Islet of Langerhans (tissue), 1 donor: ENCODE measurements around the gene SEC14L1.
"Not testable (repeated sequence)": the region's sequence is repeated elsewhere in the genome, so short reads cannot be mapped to it uniquely, and the experiment has no call there.

ENCODE experiments used
- FAIRE-seq: peaks from one replicate; lab custom pipeline; 2011; peaks lifted over from hg19 to GRCh38; lab: Jason Lieb, UNC

Gene SEC14L1

DNA sequence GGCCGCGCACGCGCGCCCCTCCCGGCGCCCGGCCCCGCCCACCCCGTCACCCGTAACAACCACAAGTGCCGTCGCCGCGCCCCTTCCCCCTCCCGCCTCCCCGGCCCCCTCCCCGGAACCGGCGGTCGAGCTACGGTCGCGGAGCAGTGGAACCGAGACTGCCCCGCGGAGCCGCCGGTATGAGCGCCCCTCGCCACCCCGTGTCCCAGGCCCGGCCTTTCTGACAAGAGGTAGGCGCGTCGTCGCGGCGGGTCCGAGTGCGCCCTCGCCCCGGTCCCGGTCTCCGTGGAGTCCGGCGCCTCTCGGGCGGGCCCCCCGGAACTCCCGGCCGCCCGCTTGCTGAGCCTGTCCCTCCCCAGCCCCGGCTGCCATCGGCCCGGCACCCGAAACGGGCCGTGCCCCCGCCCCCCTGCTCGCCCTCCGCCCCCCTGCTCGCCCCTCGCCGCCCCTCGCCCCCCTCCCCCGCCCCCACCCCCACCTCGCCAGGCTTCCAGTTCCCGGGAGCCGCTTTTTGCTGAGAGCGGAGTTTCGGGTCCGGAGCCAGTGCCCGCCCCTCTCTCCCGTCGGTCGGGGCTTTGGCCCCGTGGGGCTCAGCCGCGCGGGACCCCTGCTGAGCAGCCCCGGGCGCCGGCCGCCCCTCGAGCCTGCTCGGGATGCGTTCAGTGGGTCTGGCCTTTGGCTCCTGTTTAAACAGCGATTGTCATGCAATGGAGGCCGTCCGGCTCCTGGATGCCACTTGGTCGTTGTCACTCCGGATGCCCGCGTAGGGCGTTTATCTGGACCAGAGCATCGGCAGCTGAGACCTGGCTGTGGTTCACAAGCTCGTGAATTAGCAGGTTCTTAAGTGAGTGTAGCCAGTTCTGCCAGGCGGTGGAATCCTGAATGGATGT lies at the start of gene SEC14L1:
Gene SEC14L1, plus strand, starts transcription at position 92 of the 890 bp plus-strand sequence. CDS start 2,628 bp downstream, outside the sequence.
- FAIRE-seq = no peak

GRCh38 chr17:77092025-77092424 lies 48.7 kb upstream of the SEC14L1 start:
- FAIRE-seq = no peak

DNA sequence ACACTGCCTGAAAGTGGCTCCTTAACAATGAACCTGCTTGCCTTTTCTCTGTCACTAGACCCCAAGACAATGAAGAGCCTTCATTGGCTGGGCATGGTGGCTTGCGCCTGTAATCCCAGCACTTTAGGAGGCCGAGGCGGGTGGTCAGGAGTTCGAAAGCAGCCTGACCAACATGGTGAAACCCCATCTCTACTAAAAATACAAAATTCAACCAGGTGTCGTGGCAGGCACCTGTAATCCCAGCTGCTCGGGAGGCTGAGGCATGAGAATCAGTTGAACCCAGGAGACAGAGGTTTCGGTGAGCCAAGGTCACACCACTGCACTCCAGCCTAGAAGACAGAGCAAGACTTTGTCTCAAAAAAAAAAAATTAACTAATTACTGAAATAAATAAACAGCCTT lies 45.3 kb upstream of the SEC14L1 start:
- FAIRE-seq = no peak

- peak; percentile 49 for FAIRE-seq
These were observed 44.1 kb upstream of the SEC14L1 start for GRCh38 chr17:77096570-77097214.

DNA sequence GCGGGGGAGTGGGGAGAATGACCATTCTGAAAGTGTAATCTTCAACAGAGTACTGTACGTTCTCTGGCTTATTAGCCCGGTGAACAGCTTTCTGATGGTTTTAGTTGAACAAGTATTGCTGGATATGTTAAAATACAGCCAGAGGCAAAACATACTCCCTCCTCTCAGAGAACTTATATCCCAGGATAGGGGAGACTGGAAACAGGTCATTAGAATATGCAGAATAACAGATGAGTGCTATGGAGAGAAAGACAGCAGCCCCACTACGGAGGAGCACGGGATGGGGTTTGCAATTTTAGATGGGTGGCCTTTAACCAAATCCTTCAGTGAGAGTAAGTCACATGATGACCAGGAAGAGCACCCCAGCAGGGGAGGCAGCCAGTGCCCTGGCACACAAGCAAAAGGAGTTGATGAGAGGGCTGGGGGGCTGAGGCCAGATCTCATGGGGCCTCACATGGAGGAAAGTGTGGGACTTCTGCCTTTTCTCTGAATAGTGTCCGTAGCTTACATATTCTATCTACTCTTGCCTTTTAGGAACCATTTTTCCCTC lies 43.1 kb upstream of the SEC14L1 start:
- no peak for FAIRE-seq

GRCh38 chr17:77098884-77099545 lies 41.8 kb upstream of the SEC14L1 start:
- peak; percentile 94 for FAIRE-seq

DNA sequence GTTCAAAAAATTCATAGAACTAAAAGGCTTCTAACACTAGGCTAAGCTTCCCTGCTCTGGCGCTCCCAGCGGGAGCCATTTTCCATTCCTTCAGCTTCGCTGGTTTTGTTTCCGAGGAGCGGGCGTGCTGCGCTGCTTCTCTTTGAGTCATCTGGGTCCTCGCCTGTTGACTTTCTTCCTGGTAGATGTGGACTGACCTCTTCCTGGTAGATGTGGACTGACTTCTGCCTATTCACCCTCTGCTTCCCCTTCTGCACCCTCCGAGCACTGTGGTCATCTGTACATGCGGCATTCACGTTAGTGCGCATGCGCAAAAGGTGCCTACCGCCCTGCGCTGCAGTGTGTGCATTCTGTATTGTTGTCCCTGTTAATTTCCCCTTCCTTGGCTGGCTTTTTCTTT lies 40.8 kb upstream of the SEC14L1 start:
- no peak for FAIRE-seq

- no peak for FAIRE-seq
These were observed 39.0 kb upstream of the SEC14L1 start for GRCh38 chr17:77101521-77102410.

DNA sequence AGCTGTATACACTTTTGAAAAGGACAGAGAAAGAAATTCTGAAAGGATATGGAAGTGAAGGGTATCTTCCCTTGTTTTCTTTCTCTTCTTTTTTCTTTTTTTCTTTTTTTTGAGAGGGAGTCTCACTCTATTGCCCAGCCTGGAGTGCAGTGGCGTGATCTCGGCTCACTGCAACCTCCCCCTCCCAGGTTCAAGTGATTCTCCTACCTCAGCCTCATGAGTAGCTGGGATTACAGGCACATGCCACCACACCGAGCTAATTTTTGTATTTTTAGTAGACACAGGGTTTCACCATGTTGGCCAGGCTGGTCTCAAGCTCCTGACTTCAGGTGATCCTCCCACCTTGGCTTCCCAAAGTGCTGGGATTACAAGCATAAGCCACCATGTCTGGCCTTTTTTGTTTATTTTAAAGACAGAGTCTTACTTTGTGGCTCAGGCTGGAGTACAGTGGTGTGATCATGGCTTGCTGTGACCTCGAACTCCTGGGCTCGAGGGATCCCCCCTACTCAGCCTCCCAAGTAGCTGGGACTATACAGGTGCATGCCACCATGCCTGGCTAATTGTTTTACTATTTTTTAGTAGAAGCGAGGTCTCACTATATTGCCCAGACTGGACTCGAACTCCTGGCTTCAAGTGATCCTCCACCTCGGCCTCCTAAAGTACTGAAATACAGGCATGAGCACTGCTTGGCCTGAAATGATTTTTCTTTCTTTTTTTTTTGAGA lies 38.2 kb upstream of the SEC14L1 start:
- FAIRE-seq = not testable (repeated sequence)

- no peak for FAIRE-seq
These were observed 35.1 kb upstream of the SEC14L1 start for GRCh38 chr17:77105706-77106105.

DNA sequence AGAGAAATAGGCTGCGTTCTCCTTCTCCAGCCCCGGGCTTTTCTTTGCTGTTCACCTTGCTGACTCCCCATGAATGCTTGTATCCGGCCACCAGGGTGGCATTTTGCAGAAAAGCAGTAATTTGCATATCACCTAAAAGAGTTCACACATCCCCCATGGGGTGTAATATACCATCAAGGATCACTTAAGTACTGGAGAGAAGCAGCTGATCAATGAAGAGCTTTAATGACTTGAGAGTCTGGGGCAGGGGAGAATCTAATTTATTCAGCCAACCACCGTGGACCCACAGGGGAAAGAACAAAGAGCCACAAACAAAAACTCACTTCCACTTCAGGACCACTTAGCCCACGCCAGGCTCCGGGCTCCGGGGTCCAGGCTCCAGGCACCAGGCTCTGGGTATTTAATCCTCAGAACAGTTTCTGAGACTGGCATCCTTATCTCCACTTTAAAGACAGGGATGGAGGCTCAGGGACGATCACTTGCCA lies 33.9 kb upstream of the SEC14L1 start:
- FAIRE-seq = no peak

DNA sequence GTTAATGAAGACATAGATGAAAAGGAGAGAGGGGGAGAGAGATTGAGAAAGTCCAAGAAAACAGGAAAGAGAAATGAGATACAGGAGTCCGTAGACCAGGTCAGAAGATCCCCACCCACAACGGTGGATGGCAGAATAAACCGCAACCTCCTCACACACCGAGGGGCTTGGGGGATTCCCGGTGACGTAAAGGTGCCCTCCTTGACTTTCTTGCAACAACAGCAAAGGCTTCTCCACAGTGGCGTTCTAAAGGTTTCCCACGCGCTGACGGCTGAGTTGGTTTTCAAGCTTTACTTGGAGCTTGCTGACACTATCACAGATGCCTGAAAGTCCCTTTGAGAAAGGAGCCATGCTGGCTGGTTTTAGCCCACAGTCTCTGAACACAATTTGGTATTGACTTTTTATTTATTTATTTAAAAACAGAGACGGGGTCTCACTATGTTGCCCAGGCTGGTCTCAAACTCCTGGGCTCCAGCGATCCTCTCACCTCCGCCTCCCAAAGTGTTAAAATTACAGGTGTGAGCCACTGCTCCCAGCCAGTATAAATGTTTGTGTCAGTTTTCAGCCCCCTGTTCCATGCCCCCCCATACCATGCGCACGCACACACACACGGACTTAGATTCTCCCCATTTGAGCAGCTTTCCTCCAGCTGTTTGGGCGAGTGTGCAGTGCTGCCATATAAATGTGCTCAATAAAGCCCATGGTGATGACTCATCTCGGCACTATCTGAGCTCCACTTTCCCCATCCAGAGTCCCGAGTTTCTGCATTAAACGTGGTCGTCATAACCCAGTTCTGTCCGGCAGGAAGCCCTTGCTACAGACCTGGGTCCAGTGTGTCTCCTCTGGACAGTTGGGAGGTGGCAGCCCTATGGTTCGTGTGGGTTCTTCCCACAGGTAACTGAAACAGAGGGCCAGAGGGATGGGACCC lies 33.0 kb upstream of the SEC14L1 start:
- FAIRE-seq = no peak

DNA sequence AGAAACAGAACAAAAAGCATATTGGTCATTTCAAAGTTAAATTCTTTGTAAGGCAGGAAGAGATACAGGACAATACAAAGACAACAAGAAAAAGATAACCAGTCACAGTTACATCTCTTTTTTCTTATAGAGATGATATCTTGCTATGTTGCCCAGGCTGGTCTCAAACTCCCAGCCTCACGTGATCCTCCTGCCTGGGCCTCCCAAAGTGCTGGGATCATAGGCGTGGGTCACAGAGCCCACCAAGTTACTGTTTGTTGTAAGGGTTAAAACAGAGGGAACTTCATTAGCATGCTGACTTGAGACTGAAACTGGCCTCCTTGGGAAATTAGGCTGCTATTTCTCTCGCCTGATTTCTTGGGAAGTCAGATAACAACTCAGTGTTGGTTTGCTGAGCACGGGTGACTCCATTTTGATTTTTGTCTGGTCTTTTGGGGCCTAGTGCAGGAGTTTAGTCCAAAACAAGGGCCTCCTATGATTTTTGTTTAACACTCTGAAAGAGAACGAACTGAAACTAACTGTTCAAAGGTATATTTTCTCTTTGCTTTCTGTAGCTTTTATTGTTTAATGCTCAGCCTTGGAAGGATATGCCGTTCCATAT lies 31.5 kb upstream of the SEC14L1 start:
- FAIRE-seq = no peak

DNA sequence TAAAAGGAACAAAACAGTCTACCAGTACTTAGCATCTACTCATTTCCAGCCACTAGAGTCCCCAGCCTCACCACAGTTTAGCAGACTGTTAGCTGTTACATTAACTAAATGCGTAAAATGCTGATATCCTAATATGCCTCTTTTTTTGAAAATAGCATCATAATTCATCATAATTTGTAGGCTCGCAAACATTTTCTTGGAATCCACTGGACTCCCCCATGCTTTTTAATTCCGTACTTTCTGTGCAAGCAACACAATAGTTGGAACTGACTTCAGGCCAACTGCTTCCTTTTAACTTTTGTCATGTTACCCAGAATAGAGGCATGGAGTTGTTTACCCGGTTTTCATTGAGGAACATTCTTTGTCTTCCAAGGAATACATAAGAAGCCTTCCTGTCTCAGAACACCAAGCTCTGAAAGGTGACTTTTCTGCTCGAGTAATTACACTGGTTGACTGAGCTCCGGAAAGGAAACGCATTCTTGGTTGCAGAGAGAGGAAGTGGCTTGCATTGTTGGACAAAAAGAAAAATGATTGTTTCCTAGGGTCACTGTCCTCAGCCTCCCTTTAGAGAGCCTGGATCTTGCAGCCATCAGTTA lies 30.9 kb upstream of the SEC14L1 start:
- FAIRE-seq = no peak

- not testable (repeated sequence) for FAIRE-seq
These were observed 29.4 kb upstream of the SEC14L1 start for GRCh38 chr17:77111165-77111933.

DNA sequence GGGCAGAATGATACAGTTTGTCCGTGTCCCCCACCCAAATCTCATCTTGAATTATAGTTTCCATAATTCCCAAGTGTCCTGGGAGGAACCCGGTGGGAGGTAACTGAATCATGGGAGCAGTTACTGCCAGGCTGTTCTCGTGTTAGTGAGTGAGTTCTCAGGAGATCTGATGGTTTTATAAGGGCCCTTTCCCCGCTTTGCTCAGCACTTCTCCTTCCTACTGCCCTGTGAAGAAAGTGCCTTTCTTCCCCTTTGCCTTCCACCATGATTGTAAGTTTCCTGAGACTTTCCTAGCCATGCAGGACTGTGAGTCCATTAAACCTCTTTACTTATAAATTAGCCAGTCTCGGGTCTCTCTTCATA lies 28.9 kb upstream of the SEC14L1 start:
- no peak for FAIRE-seq

GRCh38 chr17:77115510-77115909 lies 25.3 kb upstream of the SEC14L1 start:
- no peak for FAIRE-seq

DNA sequence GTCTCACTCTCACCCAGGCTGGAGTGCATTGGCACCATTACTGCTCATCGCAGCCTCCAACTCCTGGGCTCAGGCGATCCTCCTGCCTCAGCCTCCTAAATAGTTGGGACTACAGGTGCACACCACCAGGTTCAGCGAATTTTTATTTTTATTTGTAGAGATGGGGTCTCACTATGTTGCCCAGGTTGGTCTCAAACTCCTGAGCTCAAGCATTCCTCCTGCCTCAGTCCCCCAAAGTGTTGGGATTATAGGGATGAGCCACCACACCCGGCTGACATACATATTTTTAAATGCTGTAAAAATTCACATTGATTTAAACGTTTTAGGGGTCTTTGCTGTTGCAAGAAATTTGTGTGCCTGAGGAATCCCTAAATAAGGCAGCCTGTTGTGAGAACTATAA lies 24.8 kb upstream of the SEC14L1 start:
- FAIRE-seq = no peak
